HepG2 (cell line): Measurements from ENCODE around the gene TEDC1. TPM values are rescaled to one million over a fixed set of nuclear protein-coding genes. Genes with fewer than 3 reads are reported as not detected.

Experiments
- CREM ChIP-seq, 2 experiments: sonication (generic) in 1 of 2; formaldehyde crosslinking in 1 of 2; IDR thresholded peaks; 2 replicates each; pipeline versions ENCODE4 v1.4.0 to v1.6.1; 2016 to 2020; ENCODE audit warnings: antibody characterized with exemption in 1 of 2, mild to moderate bottlenecking in 1 of 2, missing genetic modification reagents in 1 of 2
- FIP1L1 ChIP-seq: fragments of 200-400 bp; formaldehyde crosslinking; IDR thresholded peaks from 2 replicates; pipeline ENCODE4 v1.6.1; 2018; ENCODE audit warnings: low read depth, mild to moderate bottlenecking, low read length, moderate library complexity, borderline replicate concordance; ENCODE audit not compliant: insufficient read depth
- FOXP1 ChIP-seq, 2 experiments: fragments of 450-650 bp in 1 of 2; IDR thresholded peaks; 2 replicates each; pipeline ENCODE4 v1.6.1; 2017 to 2018; ENCODE audit warnings: antibody characterized with exemption in 1 of 2
- KLF11 ChIP-seq: IDR thresholded peaks from 2 replicates; pipeline ENCODE4 v1.6.1; 2016; ENCODE audit warnings: missing compliant biosample characterization
- MIXL1 ChIP-seq: IDR thresholded peaks from 2 replicates; pipeline ENCODE4 v1.6.1; 2016
- MYC ChIP-seq: sonication (generic); formaldehyde crosslinking; IDR thresholded peaks from 2 replicates; pipeline ENCODE4 v1.9.0; 2021; ENCODE audit warnings: missing genetic modification reagents, borderline replicate concordance
- NFE2L1 ChIP-seq: sonication (generic); formaldehyde crosslinking; IDR thresholded peaks from 2 replicates; pipeline ENCODE4 v1.4.0; 2020; ENCODE audit warnings: missing genetic modification reagents, mild to moderate bottlenecking, borderline replicate concordance
- NONO ChIP-seq, 2 experiments: fragments of 450-650 bp in 1 of 2; sonication (generic) in 1 of 2; formaldehyde crosslinking in 1 of 2; IDR thresholded peaks in 1 of 2; conservative IDR thresholded peaks in 1 of 2; 2 replicates each; pipeline versions ENCODE4 v1.6.1 to v1.8.0; 2017 to 2022; ENCODE audit warnings: mild to moderate bottlenecking in 1 of 2, missing genetic modification reagents in 1 of 2, moderate library complexity in 1 of 2
- PHF21A ChIP-seq: sonication (generic); formaldehyde crosslinking; IDR thresholded peaks from 2 replicates; pipeline ENCODE4 v1.5.0; 2020; ENCODE audit warnings: mild to moderate bottlenecking, missing genetic modification reagents
- TBL1XR1 ChIP-seq: fragments of 150-350 bp; IDR thresholded peaks from 2 replicates; pipeline ENCODE4 v1.6.1; 2014; ENCODE audit warnings: borderline replicate concordance, low read length; ENCODE audit not compliant: partially characterized antibody
- polyA plus RNA-seq, 8 experiments: library from polyadenylated mRNA; depleted of rRNA in 3 of 8; stranded (reverse) in 7 of 8; unstranded in 1 of 8; fragments of >200 nt; fragmentation: Illumina TruSeq in 4 of 8; extraction: Trizol in 4 of 8; gene quantifications; 2 replicates each; pipeline versions ENCODE4 v1.2.1 to v1.2.3, GENCODE V29; 2011 to 2016; ENCODE audit warnings: low read depth in 4 of 8, missing spikeins in 1 of 8, mixed read lengths in 1 of 8; ENCODE audit not compliant: insufficient read depth in 1 of 8
- total RNA-seq, 5 experiments: library from RNA; depleted of rRNA; stranded (reverse); fragments of >200 nt; fragmentation: Illumina TruSeq; extraction: Trizol; gene quantifications; 2 replicates each; pipeline ENCODE4 v1.2.3, GENCODE V29; 2016; ENCODE audit warnings: low read depth in 1 of 5
- TF ChIP-seq, protein P1 (sequence below): IDR thresholded peaks from 2 replicates; pipeline ENCODE4 v1.6.1; 2016
- TF ChIP-seq, protein P2 (sequence below): sonication (generic); formaldehyde crosslinking; IDR thresholded peaks from 2 replicates; pipeline ENCODE4 v1.4.0; 2020; ENCODE audit warnings: missing genetic modification reagents
- TF ChIP-seq, protein P3 (sequence below): sonication (generic); formaldehyde crosslinking; IDR thresholded peaks from 2 replicates; pipeline ENCODE4 v1.4.0; 2020; ENCODE audit warnings: missing genetic modification reagents
- TF ChIP-seq, protein P4 (sequence below): sonication (generic); formaldehyde crosslinking; conservative IDR thresholded peaks from 2 replicates; pipeline ENCODE4 v1.8.0; 2022; ENCODE audit warnings: low read depth, missing genetic modification reagents
- TF ChIP-seq, protein P5 (sequence below): sonication (generic); formaldehyde crosslinking; IDR thresholded peaks from 2 replicates; pipeline ENCODE4 v1.4.0; 2020; ENCODE audit warnings: missing genetic modification reagents

Gene TEDC1
- total and polyA plus RNA-seq, 2 of the 13 experiments (the other 11 are each of a cell fraction or from before 2014, with no cell fraction given) = 5.7 to 27.4 TPM

DNA sequence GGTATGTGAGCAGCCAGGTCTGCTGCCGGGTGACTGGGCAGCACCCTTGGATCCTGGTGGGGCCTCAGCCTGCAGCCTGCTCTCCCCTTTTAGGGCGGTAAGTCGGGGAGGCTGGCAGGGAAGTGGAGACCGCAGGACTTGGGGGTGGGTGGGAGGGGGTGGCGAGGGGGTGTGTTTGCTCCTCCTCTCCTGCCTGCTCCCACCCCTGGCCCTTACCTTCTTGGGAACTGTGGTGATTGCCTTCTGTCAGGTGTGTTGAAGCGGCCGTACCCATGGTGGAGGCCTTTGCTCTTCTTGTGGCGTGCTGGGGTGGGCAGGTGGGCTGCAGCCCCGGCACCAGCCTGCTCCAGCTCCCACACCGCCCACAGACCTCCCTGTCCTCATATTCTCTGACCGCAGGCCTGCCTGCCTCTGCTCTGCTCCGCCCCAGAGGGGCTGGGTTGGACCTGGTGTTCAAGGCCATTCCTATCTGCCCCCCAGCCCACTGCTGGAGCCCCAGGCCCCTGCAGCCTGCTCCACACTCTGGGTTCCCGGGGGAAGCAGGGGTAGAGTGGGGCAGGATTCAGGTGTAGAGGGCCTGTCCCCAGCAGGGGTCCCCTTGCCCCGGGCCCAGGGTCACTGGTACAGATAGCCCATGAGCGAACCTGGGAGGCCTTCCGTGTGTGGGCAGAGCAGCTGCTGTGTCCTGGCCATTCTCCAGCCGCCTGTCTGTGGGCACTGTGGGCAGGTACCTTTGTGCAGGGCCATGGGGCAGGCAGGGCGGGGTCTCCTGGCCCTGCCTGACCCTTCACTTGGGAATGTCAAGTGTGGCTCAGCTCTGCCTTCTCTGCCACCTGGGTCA, 5.2 kb downstream of the TEDC1 start (continued):
- TF ChIP-seq CREM (IDR thresholded peaks at IDR 0.05) (peak; percentile 56; the same call in 1 of the 2 replicates), CREM (CRISPR knock-in tag; IDR thresholded peaks at IDR 0.05) (no peak), MIXL1 (CRISPR knock-in tag) (peak; percentile 48; the same call in 1 of the 2 replicates), KLF11 (CRISPR knock-in tag) (peak; percentile 71; the same call in 1 of the 2 replicates), NONO (IDR thresholded peaks at IDR 0.05) (no peak), NONO (CRISPR knock-in tag; conservative IDR thresholded peaks at IDR 0.05) (peak; percentile 36; the same call in 1 of the 2 replicates), TBL1XR1 (no peak), MYC (CRISPR knock-in tag) (peak; percentile 56; the same call in 1 of the 2 replicates), FOXP1 (IDR thresholded peaks at IDR 0.05) (no peak), FOXP1 (CRISPR knock-in tag; IDR thresholded peaks at IDR 0.05) (0 out of 2 replicates have a peak, but pooled peaks have one; percentile 4), NFE2L1 (no peak), PHF21A (CRISPR knock-in tag) (peak; percentile 97), FIP1L1 (no peak)
- TF ChIP-seq, protein P1, sequence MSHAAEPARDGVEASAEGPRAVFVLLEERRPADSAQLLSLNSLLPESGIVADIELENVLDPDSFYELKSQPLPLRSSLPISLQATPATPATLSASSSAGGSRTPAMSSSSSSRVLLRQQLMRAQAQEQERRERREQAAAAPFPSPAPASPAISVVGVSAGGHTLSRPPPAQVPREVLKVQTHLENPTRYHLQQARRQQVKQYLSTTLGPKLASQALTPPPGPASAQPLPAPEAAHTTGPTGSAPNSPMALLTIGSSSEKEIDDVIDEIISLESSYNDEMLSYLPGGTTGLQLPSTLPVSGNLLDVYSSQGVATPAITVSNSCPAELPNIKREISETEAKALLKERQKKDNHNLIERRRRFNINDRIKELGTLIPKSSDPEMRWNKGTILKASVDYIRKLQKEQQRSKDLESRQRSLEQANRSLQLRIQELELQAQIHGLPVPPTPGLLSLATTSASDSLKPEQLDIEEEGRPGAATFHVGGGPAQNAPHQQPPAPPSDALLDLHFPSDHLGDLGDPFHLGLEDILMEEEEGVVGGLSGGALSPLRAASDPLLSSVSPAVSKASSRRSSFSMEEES (CRISPR knock-in tag) = peak; percentile 61; the same call in 1 of the 2 replicates
- TF ChIP-seq, protein P2, sequence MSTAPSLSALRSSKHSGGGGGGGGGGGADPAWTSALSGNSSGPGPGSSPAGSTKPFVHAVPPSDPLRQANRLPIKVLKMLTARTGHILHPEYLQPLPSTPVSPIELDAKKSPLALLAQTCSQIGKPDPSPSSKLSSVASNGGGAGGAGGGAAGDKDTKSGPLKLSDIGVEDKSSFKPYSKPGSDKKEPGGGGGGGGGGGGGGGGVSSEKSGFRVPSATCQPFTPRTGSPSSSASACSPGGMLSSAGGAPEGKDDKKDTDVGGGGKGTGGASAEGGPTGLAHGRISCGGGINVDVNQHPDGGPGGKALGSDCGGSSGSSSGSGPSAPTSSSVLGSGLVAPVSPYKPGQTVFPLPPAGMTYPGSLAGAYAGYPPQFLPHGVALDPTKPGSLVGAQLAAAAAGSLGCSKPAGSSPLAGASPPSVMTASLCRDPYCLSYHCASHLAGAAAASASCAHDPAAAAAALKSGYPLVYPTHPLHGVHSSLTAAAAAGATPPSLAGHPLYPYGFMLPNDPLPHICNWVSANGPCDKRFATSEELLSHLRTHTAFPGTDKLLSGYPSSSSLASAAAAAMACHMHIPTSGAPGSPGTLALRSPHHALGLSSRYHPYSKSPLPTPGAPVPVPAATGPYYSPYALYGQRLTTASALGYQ = 0 out of 2 replicates have a peak, but pooled peaks have one; percentile 18
- TF ChIP-seq, protein P3, sequence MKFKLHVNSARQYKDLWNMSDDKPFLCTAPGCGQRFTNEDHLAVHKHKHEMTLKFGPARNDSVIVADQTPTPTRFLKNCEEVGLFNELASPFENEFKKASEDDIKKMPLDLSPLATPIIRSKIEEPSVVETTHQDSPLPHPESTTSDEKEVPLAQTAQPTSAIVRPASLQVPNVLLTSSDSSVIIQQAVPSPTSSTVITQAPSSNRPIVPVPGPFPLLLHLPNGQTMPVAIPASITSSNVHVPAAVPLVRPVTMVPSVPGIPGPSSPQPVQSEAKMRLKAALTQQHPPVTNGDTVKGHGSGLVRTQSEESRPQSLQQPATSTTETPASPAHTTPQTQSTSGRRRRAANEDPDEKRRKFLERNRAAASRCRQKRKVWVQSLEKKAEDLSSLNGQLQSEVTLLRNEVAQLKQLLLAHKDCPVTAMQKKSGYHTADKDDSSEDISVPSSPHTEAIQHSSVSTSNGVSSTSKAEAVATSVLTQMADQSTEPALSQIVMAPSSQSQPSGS (CRISPR knock-in tag) = peak; percentile 73
- TF ChIP-seq, protein P4, sequence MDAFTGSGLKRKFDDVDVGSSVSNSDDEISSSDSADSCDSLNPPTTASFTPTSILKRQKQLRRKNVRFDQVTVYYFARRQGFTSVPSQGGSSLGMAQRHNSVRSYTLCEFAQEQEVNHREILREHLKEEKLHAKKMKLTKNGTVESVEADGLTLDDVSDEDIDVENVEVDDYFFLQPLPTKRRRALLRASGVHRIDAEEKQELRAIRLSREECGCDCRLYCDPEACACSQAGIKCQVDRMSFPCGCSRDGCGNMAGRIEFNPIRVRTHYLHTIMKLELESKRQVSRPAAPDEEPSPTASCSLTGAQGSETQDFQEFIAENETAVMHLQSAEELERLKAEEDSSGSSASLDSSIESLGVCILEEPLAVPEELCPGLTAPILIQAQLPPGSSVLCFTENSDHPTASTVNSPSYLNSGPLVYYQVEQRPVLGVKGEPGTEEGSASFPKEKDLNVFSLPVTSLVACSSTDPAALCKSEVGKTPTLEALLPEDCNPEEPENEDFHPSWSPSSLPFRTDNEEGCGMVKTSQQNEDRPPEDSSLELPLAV (CRISPR knock-in tag) = no peak
- TF ChIP-seq, protein P5, sequence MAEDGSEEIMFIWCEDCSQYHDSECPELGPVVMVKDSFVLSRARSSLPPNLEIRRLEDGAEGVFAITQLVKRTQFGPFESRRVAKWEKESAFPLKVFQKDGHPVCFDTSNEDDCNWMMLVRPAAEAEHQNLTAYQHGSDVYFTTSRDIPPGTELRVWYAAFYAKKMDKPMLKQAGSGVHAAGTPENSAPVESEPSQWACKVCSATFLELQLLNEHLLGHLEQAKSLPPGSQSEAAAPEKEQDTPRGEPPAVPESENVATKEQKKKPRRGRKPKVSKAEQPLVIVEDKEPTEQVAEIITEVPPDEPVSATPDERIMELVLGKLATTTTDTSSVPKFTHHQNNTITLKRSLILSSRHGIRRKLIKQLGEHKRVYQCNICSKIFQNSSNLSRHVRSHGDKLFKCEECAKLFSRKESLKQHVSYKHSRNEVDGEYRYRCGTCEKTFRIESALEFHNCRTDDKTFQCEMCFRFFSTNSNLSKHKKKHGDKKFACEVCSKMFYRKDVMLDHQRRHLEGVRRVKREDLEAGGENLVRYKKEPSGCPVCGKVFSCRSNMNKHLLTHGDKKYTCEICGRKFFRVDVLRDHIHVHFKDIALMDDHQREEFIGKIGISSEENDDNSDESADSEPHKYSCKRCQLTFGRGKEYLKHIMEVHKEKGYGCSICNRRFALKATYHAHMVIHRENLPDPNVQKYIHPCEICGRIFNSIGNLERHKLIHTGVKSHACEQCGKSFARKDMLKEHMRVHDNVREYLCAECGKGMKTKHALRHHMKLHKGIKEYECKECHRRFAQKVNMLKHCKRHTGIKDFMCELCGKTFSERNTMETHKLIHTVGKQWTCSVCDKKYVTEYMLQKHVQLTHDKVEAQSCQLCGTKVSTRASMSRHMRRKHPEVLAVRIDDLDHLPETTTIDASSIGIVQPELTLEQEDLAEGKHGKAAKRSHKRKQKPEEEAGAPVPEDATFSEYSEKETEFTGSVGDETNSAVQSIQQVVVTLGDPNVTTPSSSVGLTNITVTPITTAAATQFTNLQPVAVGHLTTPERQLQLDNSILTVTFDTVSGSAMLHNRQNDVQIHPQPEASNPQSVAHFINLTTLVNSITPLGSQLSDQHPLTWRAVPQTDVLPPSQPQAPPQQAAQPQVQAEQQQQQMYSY (CRISPR knock-in tag) = no peak
